Measurements from ENCODE around the gene PPIE.

GRCh38 chr1:39701049-39701439 lies 37.6 kb upstream of the PPIE start:
- no peak for TF ChIP-seq CTCF (optimal IDR thresholded peaks at IDR 0.05 in 1 of 3, IDR thresholded peaks at IDR 0.05 in 1 of 3, conservative IDR thresholded peaks at IDR 0.05 in 1 of 3; ENCODE audit: extremely low read depth in 1 of 3, insufficient read depth in 2 of 3, low read length in 3 of 3)
- TF ChIP-seq EZH2 (IDR thresholded peaks at IDR 0.05; ENCODE audit: low read length), result no peak
